ENCODE results near the gene EXOC3L4. TPM values are rescaled to one million over a fixed set of nuclear protein-coding genes. Genes with fewer than 3 reads are reported as not detected.

EXOC3L4 gene
- total RNA-seq, 1 experiment from 2014 or later, result 1.4 TPM

DNA sequence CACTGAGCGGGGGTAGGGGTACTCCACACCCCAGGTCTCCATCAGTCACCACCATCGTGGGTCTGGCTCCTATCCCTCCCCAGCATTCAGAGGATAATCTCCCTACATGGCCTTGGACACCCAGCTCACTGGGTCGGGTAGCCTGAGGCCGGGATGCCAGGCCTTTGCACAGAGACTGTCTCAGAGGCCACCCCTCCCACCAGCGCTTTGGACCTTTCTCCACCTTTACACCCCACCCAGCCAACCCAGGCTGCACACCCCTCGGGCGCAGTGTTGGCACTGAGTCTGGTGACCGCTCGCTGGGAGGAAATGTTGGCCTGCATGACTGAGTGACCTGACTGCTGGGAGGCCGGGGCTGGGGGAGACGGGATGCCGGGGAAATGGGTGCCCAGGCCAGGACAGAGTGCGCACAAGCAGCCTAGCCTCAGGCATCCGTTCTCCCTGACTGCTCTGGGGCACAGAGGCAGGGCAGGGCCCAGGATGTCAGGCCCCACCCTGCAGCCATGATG is 21.1 kb upstream of the EXOC3L4 start:
- Histone ChIP-seq H2AFZ (ENCODE audit: low read length) (no peak overlapping the region), H3K4me3 (ENCODE audit: low read length) (no peak overlapping the region), H3F3A (ENCODE audit: low read length, unreplicated experiment) (no peaks in the 10 kb centered on the region), H3K4me2 (ENCODE audit: low read length) (no peak overlapping the region), H3K4me1 (ENCODE audit: insufficient read depth, low read length) (peaks cover 27% of the 10 kb centered on the region), H3K79me2 (ENCODE audit: low read length) (no peaks in the 10 kb centered on the region), H3K9ac (ENCODE audit: low read length) (no peak overlapping the region), H3K36me3 (ENCODE audit: low read depth, low read length) (no peaks in the 10 kb centered on the region), H3K9me2 (replicated peaks; ENCODE audit: low read length) (no peaks in the 10 kb centered on the region), H4K20me1 (ENCODE audit: low read length) (no peaks in the 10 kb centered on the region), H3K27me3 (ENCODE audit: low read length) (no peaks in the 10 kb centered on the region), H3K9me3 (ENCODE audit: low read length) (no peaks in the 10 kb centered on the region), H3K27ac (ENCODE audit: low read length) (no peak overlapping the region)
- CTCF ChIA-PET, result no interaction called here
- POLR2A ChIA-PET (ENCODE audit: unreplicated experiment), result interaction anchor here (0.5 kb wide), 1 partner anchor 93 kb away, joined by 7 read pairs; no protein-coding TSS in a partner anchor
- intact Hi-C loops (cut with micrococcal nuclease), result loop anchor here (5.0 kb wide), 1 partner anchor 41 kb away; no protein-coding TSS in a partner anchor
- TF ChIP-seq EZH2 (IDR thresholded peaks at IDR 0.05; ENCODE audit: low read length, unreplicated experiment) (no peak), EZH2phosphoT487 (IDR thresholded peaks at IDR 0.05; ENCODE audit: borderline replicate concordance, low read length) (no peak)
- TF ChIP-seq, protein P1, sequence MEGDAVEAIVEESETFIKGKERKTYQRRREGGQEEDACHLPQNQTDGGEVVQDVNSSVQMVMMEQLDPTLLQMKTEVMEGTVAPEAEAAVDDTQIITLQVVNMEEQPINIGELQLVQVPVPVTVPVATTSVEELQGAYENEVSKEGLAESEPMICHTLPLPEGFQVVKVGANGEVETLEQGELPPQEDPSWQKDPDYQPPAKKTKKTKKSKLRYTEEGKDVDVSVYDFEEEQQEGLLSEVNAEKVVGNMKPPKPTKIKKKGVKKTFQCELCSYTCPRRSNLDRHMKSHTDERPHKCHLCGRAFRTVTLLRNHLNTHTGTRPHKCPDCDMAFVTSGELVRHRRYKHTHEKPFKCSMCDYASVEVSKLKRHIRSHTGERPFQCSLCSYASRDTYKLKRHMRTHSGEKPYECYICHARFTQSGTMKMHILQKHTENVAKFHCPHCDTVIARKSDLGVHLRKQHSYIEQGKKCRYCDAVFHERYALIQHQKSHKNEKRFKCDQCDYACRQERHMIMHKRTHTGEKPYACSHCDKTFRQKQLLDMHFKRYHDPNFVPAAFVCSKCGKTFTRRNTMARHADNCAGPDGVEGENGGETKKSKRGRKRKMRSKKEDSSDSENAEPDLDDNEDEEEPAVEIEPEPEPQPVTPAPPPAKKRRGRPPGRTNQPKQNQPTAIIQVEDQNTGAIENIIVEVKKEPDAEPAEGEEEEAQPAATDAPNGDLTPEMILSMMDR (conservative IDR thresholded peaks at IDR 0.05; ENCODE audit: low read depth, low read length), result no peak
- BruUV-seq (replicated peaks), result no TSS peak
- ATAC-seq, result no peak
- DNase-seq, result no peak

DNA sequence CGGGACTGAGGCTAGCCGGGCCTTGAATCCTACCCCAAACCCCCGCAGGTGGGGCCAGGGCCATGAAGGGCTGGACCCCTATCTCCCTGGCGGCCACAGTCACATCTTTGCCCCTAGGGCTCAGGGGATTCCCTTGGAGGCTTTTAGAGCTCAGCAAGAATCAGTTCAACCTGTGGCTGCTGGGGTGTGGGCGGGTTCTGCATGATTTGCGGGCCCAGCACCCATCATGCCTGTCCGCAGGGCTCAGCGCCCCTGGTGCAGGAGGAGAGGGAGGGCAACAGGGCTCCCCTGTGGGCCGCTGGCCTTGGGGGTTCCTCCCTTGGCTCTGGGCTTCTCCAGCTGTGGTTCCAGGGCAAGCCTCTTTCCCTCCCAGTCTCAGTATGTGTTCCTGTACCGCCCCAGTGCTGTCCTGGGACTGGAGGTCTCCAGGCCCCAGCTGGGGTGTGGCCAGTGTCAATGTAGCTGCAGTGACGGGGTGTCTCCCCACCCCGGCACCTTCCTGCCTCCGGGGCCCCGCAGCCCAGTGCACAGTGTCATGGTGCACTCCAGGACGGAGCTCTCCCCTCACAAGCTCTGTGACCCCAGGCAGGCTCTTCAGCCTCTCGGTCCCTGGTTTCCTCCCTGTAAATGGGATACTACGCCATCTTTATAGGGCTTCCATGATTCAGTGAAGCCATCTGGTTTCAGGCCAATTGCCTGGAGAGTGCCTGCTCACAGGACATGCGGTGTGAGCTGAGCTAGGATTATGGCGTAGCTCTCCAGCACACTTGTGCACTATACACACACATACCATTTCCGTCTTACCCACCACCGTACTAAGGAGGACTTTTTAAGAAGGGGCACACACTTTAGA is 20.4 kb upstream of the EXOC3L4 start:
- Histone ChIP-seq H3K36me3 (ENCODE audit: low read depth, low read length) (no peaks in the 10 kb centered on the region), H4K20me1 (ENCODE audit: low read length) (no peaks in the 10 kb centered on the region), H3K27me3 (ENCODE audit: low read length) (no peaks in the 10 kb centered on the region), H2AFZ (ENCODE audit: low read length) (no peak overlapping the region), H3K4me3 (ENCODE audit: low read length) (no peak overlapping the region), H3K79me2 (ENCODE audit: low read length) (no peaks in the 10 kb centered on the region), H3F3A (ENCODE audit: low read length, unreplicated experiment) (no peaks in the 10 kb centered on the region), H3K9me2 (replicated peaks; ENCODE audit: low read length) (no peaks in the 10 kb centered on the region), H3K27ac (ENCODE audit: low read length) (no peak overlapping the region; the same call in 1 of the 2 replicates), H3K4me2 (ENCODE audit: low read length) (peak overlapping the region; percentile 96; the same call in 1 of the 2 replicates), H3K4me1 (ENCODE audit: insufficient read depth, low read length) (peaks cover 25% of the 10 kb centered on the region), H3K9ac (ENCODE audit: low read length) (no peak overlapping the region), H3K9me3 (ENCODE audit: low read length) (no peaks in the 10 kb centered on the region)
- ChIA-PET POLR2A (ENCODE audit: unreplicated experiment) (interaction anchor here (0.5 kb wide), 1 partner anchor 94 kb away, joined by 7 read pairs; no protein-coding TSS in a partner anchor), CTCF (interaction anchor here (0.6 to 0.9 kb wide), 2 partner anchors 17 to 31 kb away, joined by 3 to 7 read pairs; partner anchors contain the start of gene CDC42BPB)
- TF ChIP-seq EZH2phosphoT487 (IDR thresholded peaks at IDR 0.05; ENCODE audit: borderline replicate concordance, low read length) (no peak), EZH2 (IDR thresholded peaks at IDR 0.05; ENCODE audit: low read length, unreplicated experiment) (no peak)
- intact Hi-C loops (cut with micrococcal nuclease), result loop anchor here (5.0 kb wide), 1 partner anchor 42 kb away; no protein-coding TSS in a partner anchor
- no peak for ATAC-seq
- TSS peak; percentile 33 for BruUV-seq (replicated peaks)
- DNase-seq, result no peak

DNA sequence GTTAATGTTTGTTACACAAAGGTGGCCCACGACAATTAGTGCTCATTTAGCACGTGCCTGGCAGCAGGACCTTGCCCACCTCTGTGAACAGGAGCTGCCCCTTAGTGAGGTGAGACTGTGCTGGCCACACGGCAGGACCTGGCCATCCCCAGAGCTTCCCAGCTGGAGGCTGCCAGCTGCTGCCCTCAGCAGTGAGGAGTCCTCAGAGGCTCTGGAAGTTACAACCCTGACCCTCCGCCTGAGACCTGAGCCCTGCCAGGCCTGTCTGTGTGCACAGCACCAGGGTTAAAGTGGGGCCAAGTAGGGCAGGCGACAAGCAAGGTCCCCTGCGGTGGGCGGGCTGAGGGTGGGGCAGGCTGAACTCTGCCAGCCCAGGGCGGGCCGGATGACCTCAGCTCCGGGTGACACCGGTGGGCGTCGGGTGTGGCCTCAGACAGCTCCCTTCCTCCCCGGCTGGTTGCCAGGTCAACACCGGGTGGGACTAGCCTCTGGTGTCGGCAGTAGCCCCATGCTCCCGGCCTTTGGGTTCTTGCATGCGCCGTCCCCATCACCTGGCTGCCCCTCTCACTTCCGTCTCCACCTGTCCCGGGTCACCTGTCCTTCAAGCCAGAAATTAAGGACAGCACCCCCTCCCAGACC is 19.7 kb upstream of the EXOC3L4 start:
- no peaks in the 10 kb centered on the region for H4K20me1 ChIP-seq (ENCODE audit: low read length)
- H3K4me1 ChIP-seq (ENCODE audit: insufficient read depth, low read length), result peaks cover 25% of the 10 kb centered on the region
- H3K79me2 ChIP-seq (ENCODE audit: low read length), result no peaks in the 10 kb centered on the region
- H3K9me3 ChIP-seq (ENCODE audit: low read length), result no peaks in the 10 kb centered on the region
- peak overlapping the region; percentile 56 for H3K9ac ChIP-seq (ENCODE audit: low read length)
- peak overlapping the region; percentile 96 for H3K4me2 ChIP-seq (ENCODE audit: low read length)
- H3K36me3 ChIP-seq (ENCODE audit: low read depth, low read length), result no peaks in the 10 kb centered on the region
- no peaks in the 10 kb centered on the region for H3K27me3 ChIP-seq (ENCODE audit: low read length)
- peak; percentile 45 for DNase-seq
- BruUV-seq (replicated peaks), result no TSS peak
- ChIA-PET POLR2A (ENCODE audit: unreplicated experiment) (no interaction called here), CTCF (interaction anchor here (0.6 to 0.9 kb wide), 3 partner anchors 17 to 96 kb away, joined by 3 to 7 read pairs (median 4); partner anchors contain the start of gene CDC42BPB)
- H3K4me3 ChIP-seq (ENCODE audit: low read length), result peak overlapping the region; percentile 72
- TF ChIP-seq, protein P1 (conservative IDR thresholded peaks at IDR 0.05; ENCODE audit: low read depth, low read length), result no peak
- TF ChIP-seq EZH2 (IDR thresholded peaks at IDR 0.05; ENCODE audit: low read length, unreplicated experiment) (no peak), EZH2phosphoT487 (IDR thresholded peaks at IDR 0.05; ENCODE audit: borderline replicate concordance, low read length) (no peak)
- intact Hi-C loops (cut with micrococcal nuclease), result loop anchor here (5.0 kb wide), 1 partner anchor 43 kb away; no protein-coding TSS in a partner anchor
- H3K27ac ChIP-seq (ENCODE audit: low read length), result no peak overlapping the region; the same call in 1 of the 2 replicates
- no peaks in the 10 kb centered on the region for H3K9me2 ChIP-seq (replicated peaks; ENCODE audit: low read length)
- peak overlapping the region; percentile 94 for H2AFZ ChIP-seq (ENCODE audit: low read length)
- no peaks in the 10 kb centered on the region for H3F3A ChIP-seq (ENCODE audit: low read length, unreplicated experiment)
- ATAC-seq, result peak; percentile 19
